HG02610 (cell line): Measurements from ENCODE around the gene NCMAP.
"Not testable (repeated sequence)": the region's sequence is repeated elsewhere in the genome, so short reads cannot be mapped to it uniquely, and the experiment has no call there.

ENCODE experiments used
- ATAC-seq: cut with Tn5 transposase; IDR thresholded peaks from one replicate; pipeline ENCODE4 v1.9.1; 2021; ENCODE audit warnings: mild to moderate bottlenecking, moderate library complexity; ENCODE audit not compliant: unreplicated experiment

Gene NCMAP

GRCh38 chr1:24555591-24556413 lies at the start of gene NCMAP:
Gene NCMAP (plus strand): TSS chr1:24556087. CDS start chr1:24595431, 39,344 bp downstream.
- no peak for ATAC-seq

- ATAC-seq = no peak
Observed at GRCh38 chr1:24506691-24507381, 49.1 kb upstream of the NCMAP start.

- ATAC-seq = no peak
Observed at GRCh38 chr1:24507405-24507804, 48.5 kb upstream of the NCMAP start.

GRCh38 chr1:24508911-24509310 lies 47.0 kb upstream of the NCMAP start:
- ATAC-seq = no peak

GRCh38 chr1:24513706-24514105 lies 42.2 kb upstream of the NCMAP start:
- no peak for ATAC-seq

GRCh38 chr1:24514946-24515345 lies 40.9 kb upstream of the NCMAP start:
- ATAC-seq = no peak

GRCh38 chr1:24515671-24516209 lies 40.1 kb upstream of the NCMAP start:
- not testable (repeated sequence) for ATAC-seq

- no peak for ATAC-seq
Observed at GRCh38 chr1:24516506-24516905, 39.4 kb upstream of the NCMAP start.

GRCh38 chr1:24517898-24518297 lies 38.0 kb upstream of the NCMAP start:
- no peak for ATAC-seq

- ATAC-seq = not testable (repeated sequence)
Observed at GRCh38 chr1:24520282-24520681, 35.6 kb upstream of the NCMAP start.

GRCh38 chr1:24525606-24526005 lies 30.3 kb upstream of the NCMAP start:
- no peak for ATAC-seq

GRCh38 chr1:24526045-24526444 lies 29.8 kb upstream of the NCMAP start:
- ATAC-seq = no peak

GRCh38 chr1:24526940-24527542 lies 28.8 kb upstream of the NCMAP start:
- no peak for ATAC-seq

GRCh38 chr1:24528744-24529143 lies 27.1 kb upstream of the NCMAP start:
- no peak for ATAC-seq

GRCh38 chr1:24529292-24529691 lies 26.6 kb upstream of the NCMAP start:
- ATAC-seq = not testable (repeated sequence)

GRCh38 chr1:24535021-24535424 lies 20.9 kb upstream of the NCMAP start:
- no peak for ATAC-seq

GRCh38 chr1:24535778-24536177 lies 20.1 kb upstream of the NCMAP start:
- no peak for ATAC-seq

- no peak for ATAC-seq
Observed at GRCh38 chr1:24536391-24536840, 19.5 kb upstream of the NCMAP start.

- no peak for ATAC-seq
Observed at GRCh38 chr1:24540051-24540905, 15.6 kb upstream of the NCMAP start.

- no peak for ATAC-seq
Observed at GRCh38 chr1:24540906-24541710, 14.8 kb upstream of the NCMAP start.
